NK-92 (cell line): ENCODE measurements around the gene PSRC1.

Source experiments
- DNase-seq: peaks from one replicate; lab custom pipeline; 2025; ENCODE audit not compliant: unreplicated experiment; lab: John Stamatoyannopoulos, UW

Gene PSRC1

GRCh38 chr1:109272831-109273547 is 10.0 kb downstream of the PSRC1 start:
- DNase-seq = no peak

- no peak for DNase-seq
Observed at GRCh38 chr1:109272021-109272799, 10.7 kb downstream of the PSRC1 start.

GRCh38 chr1:109271458-109271857 is 11.5 kb downstream of the PSRC1 start:
- no peak for DNase-seq

- DNase-seq = no peak
Observed at GRCh38 chr1:109270623-109271317, 12.2 kb downstream of the PSRC1 start.

GRCh38 chr1:109269981-109270622 is 12.8 kb downstream of the PSRC1 start:
- DNase-seq = no peak

GRCh38 chr1:109269212-109269980 is 13.5 kb downstream of the PSRC1 start:
- no peak for DNase-seq

- DNase-seq = no peak
Observed at GRCh38 chr1:109268431-109269211, 14.3 kb downstream of the PSRC1 start.

GRCh38 chr1:109267743-109268300 is 15.1 kb downstream of the PSRC1 start:
- no peak for DNase-seq

- no peak for DNase-seq
Observed at GRCh38 chr1:109266965-109267364, 16.0 kb downstream of the PSRC1 start.

- no peak for DNase-seq
Observed at GRCh38 chr1:109265741-109266330, 17.1 kb downstream of the PSRC1 start.

- DNase-seq = no peak
Observed at GRCh38 chr1:109265016-109265415, 17.9 kb downstream of the PSRC1 start.

- DNase-seq = no peak
Observed at GRCh38 chr1:109264379-109264755, 18.6 kb downstream of the PSRC1 start.

- no peak for DNase-seq
Observed at GRCh38 chr1:109263597-109264378, 19.2 kb downstream of the PSRC1 start.

GRCh38 chr1:109263234-109263596 is 19.7 kb downstream of the PSRC1 start:
- DNase-seq = no peak

GRCh38 chr1:109262231-109263055 is 20.5 kb downstream of the PSRC1 start:
- no peak for DNase-seq

GRCh38 chr1:109261578-109261977 is 21.4 kb downstream of the PSRC1 start:
- no peak for DNase-seq

GRCh38 chr1:109261006-109261405 is 21.9 kb downstream of the PSRC1 start:
- DNase-seq = no peak
